Prostate gland (tissue), 2 donors: ENCODE results near the gene CDK14. TPM values are rescaled to one million over a fixed set of nuclear protein-coding genes. Genes with fewer than 3 reads are reported as not detected.
"Not testable (repeated sequence)": the region's sequence is repeated elsewhere in the genome, so short reads cannot be mapped to it uniquely, and the experiment has no call there.

ENCODE experiments used
- DNase-seq: peaks from one replicate; pipeline ENCODE4 v3.0.0-alpha.2; 2019; ENCODE audit warnings: low spot score
- H3K27ac ChIP-seq, 2 donors: fragments of 200-600 bp; sonication (generic); 2 replicates each; pipeline ENCODE4 v1.5.1; 2017 to 2019
- H3K27me3 ChIP-seq: fragments of 200-600 bp; sonication (generic); replicated peaks from 2 replicates; pipeline ENCODE4 v1.5.1; 2019; ENCODE audit not compliant: insufficient read depth
- H3K36me3 ChIP-seq, 2 donors: fragments of 200-600 bp; sonication (generic); 1 replicate in 1 of 2; 2 replicates in 1 of 2; pipeline versions ENCODE4 v1.5.1 to v1.8.1; 2017 to 2019
- H3K4me1 ChIP-seq: fragments of 200-600 bp; sonication (generic); replicated peaks from 2 replicates; pipeline ENCODE4 v1.5.1; 2019
- H3K4me3 ChIP-seq, 2 donors: fragments of 200-600 bp; sonication (generic); 2 replicates each; pipeline ENCODE4 v1.5.1; 2017 to 2019
- H3K9me3 ChIP-seq: fragments of 200-600 bp; sonication (generic); 2 replicates; pipeline ENCODE4 v1.5.1; 2017
- POLR2A ChIP-seq: fragments of 450-650 bp; IDR thresholded peaks from one replicate; pipeline ENCODE4 v1.6.1; 2016; ENCODE audit warnings: antibody characterized with exemption, mild to moderate bottlenecking
- POLR2AphosphoS5 ChIP-seq: sonication (generic); formaldehyde crosslinking; IDR thresholded peaks from one replicate; pipeline ENCODE4 v1.6.1; 2017; ENCODE audit warnings: antibody characterized with exemption
- WGBS: methylation state at CpG from one replicate; pipeline ENCODE4 v1.1.5; 2018; 5-methylcytosine and 5-hydroxymethylcytosine counted together
- intact Hi-C: fragments of 100-400 bp; cut with DNase I; formaldehyde crosslinking; loops from one replicate; pipeline ENCODE4 v1.14.2; 2022
- total RNA-seq, 2 donors: library from RNA; depleted of rRNA; stranded (reverse); fragments of >200 nt; gene quantifications; one replicate each; pipeline ENCODE4 v1.1.0, GENCODE V29; 2016
- TF ChIP-seq, protein P1 (sequence below), 4 experiments: fragments of 200-600 bp in 2 of 4; fragments of 450-650 bp in 2 of 4; sonication (generic) in 2 of 4; IDR thresholded peaks; 1 replicate in 3 of 4; 2 replicates in 1 of 4; pipeline ENCODE4 v1.5.1; 2016 to 2019; ENCODE audit warnings: antibody characterized with exemption in 4 of 4, mild to moderate bottlenecking in 2 of 4, moderate library complexity in 2 of 4

Gene CDK14
- total RNA-seq, 2 donors from 2014 or later: 13.7 to 20.7 TPM

DNA sequence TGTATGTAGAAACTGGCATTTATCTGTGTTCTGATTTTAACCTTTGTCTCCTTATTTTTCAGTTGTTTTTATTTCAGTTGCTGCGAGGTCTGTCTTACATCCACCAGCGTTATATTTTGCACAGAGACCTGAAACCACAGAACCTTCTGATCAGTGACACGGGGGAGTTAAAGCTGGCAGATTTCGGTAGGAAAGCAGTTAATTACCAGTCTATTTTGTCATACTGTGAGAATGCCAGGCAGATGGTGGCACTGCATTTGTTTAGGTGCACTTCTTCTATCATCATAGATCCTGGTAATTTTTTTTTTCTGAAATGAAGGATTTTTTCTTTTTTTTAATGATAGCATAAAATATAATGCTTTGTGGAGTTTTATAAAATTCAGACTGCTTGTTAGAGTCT, 321.4 kb downstream of the CDK14 start:
- Histone ChIP-seq H3K4me1 (no peaks in the 10 kb centered on the region), H3K27ac (no peak overlapping the region), H3K4me3 (no peak overlapping the region), H3K27me3 (no peaks in the 10 kb centered on the region), H3K9me3 (no peaks in the 10 kb centered on the region), H3K36me3 (no peaks in the 10 kb centered on the region)
- no peak for DNase-seq
- intact Hi-C loops: no loop called here
- TF ChIP-seq, protein P1, sequence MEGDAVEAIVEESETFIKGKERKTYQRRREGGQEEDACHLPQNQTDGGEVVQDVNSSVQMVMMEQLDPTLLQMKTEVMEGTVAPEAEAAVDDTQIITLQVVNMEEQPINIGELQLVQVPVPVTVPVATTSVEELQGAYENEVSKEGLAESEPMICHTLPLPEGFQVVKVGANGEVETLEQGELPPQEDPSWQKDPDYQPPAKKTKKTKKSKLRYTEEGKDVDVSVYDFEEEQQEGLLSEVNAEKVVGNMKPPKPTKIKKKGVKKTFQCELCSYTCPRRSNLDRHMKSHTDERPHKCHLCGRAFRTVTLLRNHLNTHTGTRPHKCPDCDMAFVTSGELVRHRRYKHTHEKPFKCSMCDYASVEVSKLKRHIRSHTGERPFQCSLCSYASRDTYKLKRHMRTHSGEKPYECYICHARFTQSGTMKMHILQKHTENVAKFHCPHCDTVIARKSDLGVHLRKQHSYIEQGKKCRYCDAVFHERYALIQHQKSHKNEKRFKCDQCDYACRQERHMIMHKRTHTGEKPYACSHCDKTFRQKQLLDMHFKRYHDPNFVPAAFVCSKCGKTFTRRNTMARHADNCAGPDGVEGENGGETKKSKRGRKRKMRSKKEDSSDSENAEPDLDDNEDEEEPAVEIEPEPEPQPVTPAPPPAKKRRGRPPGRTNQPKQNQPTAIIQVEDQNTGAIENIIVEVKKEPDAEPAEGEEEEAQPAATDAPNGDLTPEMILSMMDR (IDR thresholded peaks at IDR 0.05): no peak
- TF ChIP-seq POLR2AphosphoS5: no peak
- 95% methylated on average over 4 of the region's 4 CpGs for WGBS

- 80% methylated on average over 3 of the region's 3 CpGs for WGBS
- Histone ChIP-seq H3K36me3 (no peaks in the 10 kb centered on the region), H3K4me3 (no peak overlapping the region), H3K27me3 (no peaks in the 10 kb centered on the region), H3K27ac (no peak overlapping the region), H3K9me3 (no peaks in the 10 kb centered on the region), H3K4me1 (no peaks in the 10 kb centered on the region)
- no peak for TF ChIP-seq POLR2A
- TF ChIP-seq, protein P1 (IDR thresholded peaks at IDR 0.05): no peak
- TF ChIP-seq POLR2AphosphoS5: no peak
- DNase-seq: no peak
- intact Hi-C loops: no loop called here
These were observed 322.2 kb downstream of the CDK14 start for GRCh38 chr7:90918303-90918702.

DNA sequence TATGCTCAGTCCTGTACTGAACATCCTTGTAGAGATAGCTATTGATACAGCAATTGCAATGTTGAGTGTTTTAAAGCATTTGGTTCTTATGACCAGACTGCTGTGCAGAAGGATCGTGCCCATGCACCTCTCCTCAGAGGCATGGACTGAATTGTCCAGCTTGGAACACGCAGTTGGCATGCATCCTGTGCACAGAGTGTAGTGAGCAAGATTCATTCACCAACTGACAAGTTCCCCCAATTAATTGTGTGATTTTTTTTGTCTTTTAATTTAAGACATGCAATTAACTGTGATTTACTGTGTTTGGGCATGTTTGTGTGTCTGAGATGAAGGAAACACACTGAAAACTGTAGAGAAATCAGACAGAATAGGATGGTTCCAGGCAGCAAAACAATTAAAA, 323.7 kb downstream of the CDK14 start:
- WGBS: 77% methylated on average over 2 of the region's 2 CpGs
- intact Hi-C loops: no loop called here
- DNase-seq: no peak

DNA sequence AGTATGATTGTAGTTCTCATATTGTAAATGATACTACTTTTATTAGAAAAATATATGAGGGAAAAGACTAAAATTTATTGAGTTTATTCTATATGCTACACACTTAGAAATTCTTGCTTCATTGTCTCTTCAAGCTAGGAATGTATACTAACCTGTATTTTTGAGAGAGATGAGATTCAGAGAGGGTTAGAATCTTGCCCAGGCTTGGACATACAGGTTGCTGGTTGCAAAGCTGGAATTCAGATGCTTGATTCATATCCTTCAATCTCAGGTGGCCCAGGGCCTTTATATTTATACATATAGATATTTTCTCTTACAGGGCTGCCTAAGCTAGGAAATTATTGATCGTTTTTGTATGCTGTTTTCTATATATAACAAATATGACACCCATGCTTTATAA, 324.2 kb downstream of the CDK14 start:
- Histone ChIP-seq H3K4me3 (no peak overlapping the region), H3K27ac (no peak overlapping the region), H3K36me3 (no peaks in the 10 kb centered on the region), H3K9me3 (no peaks in the 10 kb centered on the region), H3K4me1 (no peaks in the 10 kb centered on the region), H3K27me3 (no peaks in the 10 kb centered on the region)
- no peak for TF ChIP-seq POLR2A
- DNase-seq: no peak
- intact Hi-C loops: no loop called here
- whole genome bisulfite sequencing: 82% methylated on average over 1 of the region's 1 CpG

More for the DNA sequence above, 323.7 kb downstream of the CDK14 start:
- Histone ChIP-seq H3K27ac (no peak overlapping the region), H3K4me1 (no peaks in the 10 kb centered on the region), H3K9me3 (no peaks in the 10 kb centered on the region), H3K27me3 (no peaks in the 10 kb centered on the region), H3K36me3 (no peaks in the 10 kb centered on the region), H3K4me3 (no peak overlapping the region)
- TF ChIP-seq, protein P1 (IDR thresholded peaks at IDR 0.05): no peak
- no peak for TF ChIP-seq POLR2A
- no peak for TF ChIP-seq POLR2AphosphoS5

DNA sequence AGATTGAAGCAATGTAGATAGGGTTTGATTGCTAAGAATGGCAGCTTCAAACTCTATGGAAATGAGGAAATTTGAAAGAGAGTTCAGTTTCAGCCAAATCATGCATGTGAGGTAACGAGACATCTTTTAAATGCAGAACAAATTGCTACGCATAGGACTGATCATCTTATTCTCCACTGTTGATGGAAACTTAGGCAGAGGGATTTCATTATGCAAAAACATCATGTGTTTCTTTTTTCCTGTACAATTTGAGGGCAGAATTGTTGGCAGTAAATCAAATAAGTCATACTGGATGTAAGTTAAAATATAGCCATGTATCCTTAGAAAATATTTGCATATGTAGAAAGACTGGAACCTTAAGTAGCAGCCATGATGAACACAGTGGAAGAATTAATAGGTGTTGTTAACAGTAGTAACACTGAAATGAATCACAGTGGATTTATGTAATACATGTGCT, 327.4 kb downstream of the CDK14 start:
- H3K36me3 ChIP-seq: no peaks in the 10 kb centered on the region
- intact Hi-C loops: no loop called here
- H3K27me3 ChIP-seq: no peaks in the 10 kb centered on the region
- 97% methylated on average over 2 of the region's 2 CpGs for WGBS
- H3K4me3 ChIP-seq: no peak overlapping the region
- H3K9me3 ChIP-seq: no peaks in the 10 kb centered on the region
- H3K4me1 ChIP-seq: no peaks in the 10 kb centered on the region
- H3K27ac ChIP-seq: no peak overlapping the region
- TF ChIP-seq POLR2A (no peak), POLR2AphosphoS5 (no peak)
- TF ChIP-seq, protein P1 (IDR thresholded peaks at IDR 0.05): no peak
- DNase-seq: no peak

- H3K27ac ChIP-seq, H3K36me3 ChIP-seq, DNase-seq, H3K27me3 ChIP-seq, H3K4me3 ChIP-seq, H3K4me1 ChIP-seq, H3K9me3 ChIP-seq, intact Hi-C loops: not testable (repeated sequence)
- 88% methylated on average over 13 of the region's 13 CpGs for WGBS
These were observed 332.7 kb downstream of the CDK14 start for GRCh38 chr7:90928700-90929424.
